Endothelial cell of hepatic sinusoid (primary cell): ENCODE measurements around the gene UGGT2.
"Not testable (repeated sequence)": the region's sequence is repeated elsewhere in the genome, so short reads cannot be mapped to it uniquely, and the experiment has no call there.

Source experiments
- in situ Hi-C: cut with HindIII; loops from 2 replicates; pipeline ENCODE4 v1.10.0; 2017; ENCODE audit warnings: low sequenced_read_pairs

UGGT2 gene

GRCh38 chr13:96050955-96051354 lies 2.2 kb downstream of the UGGT2 start:
- in situ Hi-C loops = not testable (repeated sequence)

GRCh38 chr13:96046449-96047126 lies 6.6 kb downstream of the UGGT2 start:
- in situ Hi-C loops = not testable (repeated sequence)

GRCh38 chr13:96044238-96044637 lies 9.0 kb downstream of the UGGT2 start:
- in situ Hi-C loops = no loop called here

GRCh38 chr13:96041326-96042110 lies 11.7 kb downstream of the UGGT2 start:
- in situ Hi-C loops = no loop called here

GRCh38 chr13:96036515-96036914 lies 16.7 kb downstream of the UGGT2 start:
- in situ Hi-C loops = no loop called here

- in situ Hi-C loops = no loop called here
Observed at GRCh38 chr13:96034662-96035061, 18.5 kb downstream of the UGGT2 start.

GRCh38 chr13:96033220-96034015 lies 19.8 kb downstream of the UGGT2 start:
- in situ Hi-C loops = no loop called here

GRCh38 chr13:96032717-96033116 lies 20.5 kb downstream of the UGGT2 start:
- in situ Hi-C loops = no loop called here

- in situ Hi-C loops = no loop called here
Observed at GRCh38 chr13:96029002-96029401, 24.2 kb downstream of the UGGT2 start.

- in situ Hi-C loops = no loop called here
Observed at GRCh38 chr13:96027496-96027895, 25.7 kb downstream of the UGGT2 start.

GRCh38 chr13:96025283-96025682 lies 27.9 kb downstream of the UGGT2 start:
- in situ Hi-C loops = no loop called here

- in situ Hi-C loops = no loop called here
Observed at GRCh38 chr13:96020931-96021330, 32.3 kb downstream of the UGGT2 start.

- in situ Hi-C loops = no loop called here
Observed at GRCh38 chr13:96020155-96020575, 33.0 kb downstream of the UGGT2 start.

GRCh38 chr13:96018135-96018534 lies 35.1 kb downstream of the UGGT2 start:
- in situ Hi-C loops = no loop called here

- in situ Hi-C loops = no loop called here
Observed at GRCh38 chr13:96011291-96011872, 41.8 kb downstream of the UGGT2 start.

- in situ Hi-C loops = no loop called here
Observed at GRCh38 chr13:96003304-96003703, 49.9 kb downstream of the UGGT2 start.

- in situ Hi-C loops = no loop called here
Observed at GRCh38 chr13:96002322-96003131, 50.7 kb downstream of the UGGT2 start.

- in situ Hi-C loops = no loop called here
Observed at GRCh38 chr13:96000069-96000468, 53.1 kb downstream of the UGGT2 start.

GRCh38 chr13:95987841-95988240 lies 65.4 kb downstream of the UGGT2 start:
- in situ Hi-C loops = no loop called here

- in situ Hi-C loops = no loop called here
Observed at GRCh38 chr13:95982144-95982543, 71.1 kb downstream of the UGGT2 start.
